OCI-LY1 (cell line): ENCODE measurements around the gene PPM1D.

ENCODE experiments used
- CTCF ChIP-seq: fragments of 200-600 bp; sonication (generic), shearing (Covaris generic); IDR thresholded peaks from 2 replicates; pipeline ENCODE4 v1.5.1; 2017; ENCODE audit warnings: mild to moderate bottlenecking, antibody characterized with exemption, low read length, moderate library complexity, mixed read lengths
- EZH2 ChIP-seq: fragments of 200-600 bp; sonication (generic), shearing (Covaris generic); IDR thresholded peaks from 2 replicates; pipeline ENCODE4 v1.8.0; 2017; ENCODE audit warnings: borderline replicate concordance, mixed run types, mild to moderate bottlenecking, antibody characterized with exemption, low read length, moderate library complexity, mixed read lengths

- TF ChIP-seq CTCF: no peak
- no peak for TF ChIP-seq EZH2
These were observed 28.4 kb downstream of the PPM1D start for GRCh38 chr17:60628252-60628889.
